K562 (cell line): ENCODE data around the gene OXLD1. TPM values are rescaled to one million over a fixed set of nuclear protein-coding genes. Genes with fewer than 3 reads are reported as not detected.
A peak's percentile ranks its signal among the peaks of the same experiment; 100 is the strongest.

Source experiments
- CCAR2 ChIP-seq: fragments of 200-400 bp; formaldehyde crosslinking; IDR thresholded peaks from 2 replicates; pipeline ENCODE4 v1.6.1; 2017; ENCODE audit warnings: mild to moderate bottlenecking, low read depth, low read length
- EP400 ChIP-seq: fragments of 450-650 bp; IDR thresholded peaks from 2 replicates; pipeline ENCODE4 v1.6.1; 2017; ENCODE audit warnings: antibody characterized with exemption, mild to moderate bottlenecking, moderate library complexity
- FOXP1 ChIP-seq: sonication (generic); formaldehyde crosslinking; IDR thresholded peaks from 2 replicates; pipeline ENCODE4 v1.8.0; 2022; ENCODE audit warnings: mild to moderate bottlenecking, missing genetic modification reagents
- HDAC2 ChIP-seq: fragments of 450-650 bp; IDR thresholded peaks from 2 replicates; pipeline ENCODE4 v1.6.1; 2016; ENCODE audit warnings: mild to moderate bottlenecking
- HLTF ChIP-seq: fragments of 450-650 bp; IDR thresholded peaks from 2 replicates; pipeline ENCODE4 v1.6.1; 2016
- NR2F6 ChIP-seq: fragments of 450-650 bp; formaldehyde crosslinking; IDR thresholded peaks from 2 replicates; pipeline ENCODE4 v1.4.0; 2020; ENCODE audit warnings: mild to moderate bottlenecking
- POLR2G ChIP-seq: fragments of 200-400 bp; formaldehyde crosslinking; IDR thresholded peaks from 2 replicates; pipeline ENCODE4 v1.6.1; 2017; ENCODE audit warnings: low read depth, mild to moderate bottlenecking, antibody characterized with exemption, low read length, moderate library complexity
- REST ChIP-seq, 2 experiments: fragments of 450-650 bp; formaldehyde crosslinking in 1 of 2; IDR thresholded peaks; 2 replicates each; pipeline versions ENCODE4 v1.4.0 to v1.6.1; 2014 to 2020; ENCODE audit warnings: mild to moderate bottlenecking in 2 of 2, borderline replicate concordance in 1 of 2, low read depth in 1 of 2
- SNRNP70 ChIP-seq: fragments of 200-400 bp; formaldehyde crosslinking; optimal IDR thresholded peaks from 2 replicates; pipeline ENCODE3; 2017; ENCODE audit warnings: low read depth, low read length
- TBP ChIP-seq: optimal IDR thresholded peaks from 2 replicates; pipeline ENCODE3; 2011; ENCODE audit warnings: low read depth, low read length, improper control_type of control experiment
- U2AF1 ChIP-seq: fragments of 200-400 bp; formaldehyde crosslinking; optimal IDR thresholded peaks from 2 replicates; pipeline ENCODE3; 2017; ENCODE audit warnings: mild to moderate bottlenecking, low read depth, low read length, moderate library complexity
- ZNF347 ChIP-seq: fragments of 450-650 bp; formaldehyde crosslinking; IDR thresholded peaks from 2 replicates; pipeline ENCODE4 v1.4.0; 2020; ENCODE audit warnings: low read depth, mild to moderate bottlenecking, moderate library complexity
- ZNF507 ChIP-seq: conservative IDR thresholded peaks from 2 replicates; pipeline ENCODE4 v1.6.1; 2017; ENCODE audit warnings: missing genetic modification characterization, missing compliant biosample characterization
- ZNF764 ChIP-seq: fragments of 250-450 bp; sonication (Bioruptor Pico); IDR thresholded peaks from 2 replicates; pipeline ENCODE4 v1.4.0; 2020; ENCODE audit warnings: low read depth, mild to moderate bottlenecking, moderate library complexity
- polyA plus RNA-seq, 8 experiments: library from polyadenylated mRNA; depleted of rRNA in 4 of 8; stranded (reverse) in 5 of 8; unstranded in 3 of 8; fragments of >200 nt; fragmentation: Nextera tagmentation in 2 of 8; fragmentation: Illumina TruSeq in 1 of 8; extraction: Ambion mirVana in 2 of 8; extraction: Trizol in 1 of 8; gene quantifications; 2 replicates each; pipeline versions ENCODE4 v1.2.1 to v1.2.3, GENCODE V29; 2011 to 2014; ENCODE audit warnings: inconsistent platforms in 1 of 8, missing spikeins in 1 of 8
- total RNA-seq, 7 experiments: library from RNA; depleted of rRNA in 6 of 7; stranded (reverse); fragments of >200 nt in 6 of 7; fragmentation: Illumina TruSeq in 2 of 7; extraction: Trizol in 2 of 7; gene quantifications; 2 replicates each; pipeline versions ENCODE4 v1.2.1 to v1.2.3, GENCODE V29; 2011 to 2021; ENCODE audit warnings: low replicate concordance in 1 of 7
- TF ChIP-seq, protein P1 (sequence below), 2 experiments: IDR thresholded peaks; 2 replicates each; pipeline ENCODE4 v1.6.1; 2011; ENCODE audit warnings: borderline replicate concordance in 1 of 2, control low read depth in 1 of 2, low read depth in 1 of 2, low read length in 1 of 2, mild to moderate bottlenecking in 1 of 2, mixed read lengths in 1 of 2, moderate library complexity in 1 of 2; ENCODE audit not compliant: insufficient read depth in 1 of 2, insufficient read length in 1 of 2, poor library complexity in 1 of 2, severe bottlenecking in 1 of 2; ENCODE audit errors: extremely low read depth in 1 of 2

The OXLD1 gene
- total and polyA plus RNA-seq, 9 of the 15 experiments (the other 6 are each of a cell fraction or from before 2014, with no cell fraction given), result 4.4 to 115 (median 29.3) TPM

- TF ChIP-seq REST (IDR thresholded peaks at IDR 0.05; ENCODE audit: borderline replicate concordance), result no peak
- 0 out of 2 replicates have a peak, but pooled peaks have one; percentile 28 for TF ChIP-seq REST (CRISPR knock-in tag; IDR thresholded peaks at IDR 0.05; ENCODE audit: low read depth)
- TF ChIP-seq HDAC2, result no peak
- TF ChIP-seq CCAR2, result no peak
- TF ChIP-seq FOXP1 (CRISPR knock-in tag), result 0 out of 2 replicates have a peak, but pooled peaks have one; percentile 31
- TF ChIP-seq SNRNP70, result no peak
- TF ChIP-seq EP400, result peak; percentile 78; the same call in 1 of the 2 replicates
- TF ChIP-seq HLTF, result no peak
- TF ChIP-seq ZNF507 (tag), result no peak
- peak; percentile 90 for TF ChIP-seq TBP
- TF ChIP-seq ZNF347 (CRISPR knock-in tag), result no peak
- peak; percentile 98 for TF ChIP-seq POLR2G
- TF ChIP-seq NR2F6 (CRISPR knock-in tag), result no peak
- TF ChIP-seq, protein P1, sequence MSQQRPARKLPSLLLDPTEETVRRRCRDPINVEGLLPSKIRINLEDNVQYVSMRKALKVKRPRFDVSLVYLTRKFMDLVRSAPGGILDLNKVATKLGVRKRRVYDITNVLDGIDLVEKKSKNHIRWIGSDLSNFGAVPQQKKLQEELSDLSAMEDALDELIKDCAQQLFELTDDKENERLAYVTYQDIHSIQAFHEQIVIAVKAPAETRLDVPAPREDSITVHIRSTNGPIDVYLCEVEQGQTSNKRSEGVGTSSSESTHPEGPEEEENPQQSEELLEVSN (IDR thresholded peaks at IDR 0.05; ENCODE audit: borderline replicate concordance in 1 of 2, extremely low read depth in 1 of 2, insufficient read depth in 1 of 2, insufficient read length in 1 of 2, low read depth in 1 of 2, low read length in 1 of 2, poor library complexity in 1 of 2, severe bottlenecking in 1 of 2), result peak; percentile 82 to 85
- no peak for TF ChIP-seq ZNF764 (CRISPR knock-in tag)
- peak; percentile 72 for TF ChIP-seq U2AF1
These were observed at the start of gene OXLD1, which contains the start of gene CCDC137 (continued) for GRCh38 chr17:81666342-81667191.
